Measurements from ENCODE around the gene RELN.
"Not testable (repeated sequence)": the region's sequence is repeated elsewhere in the genome, so short reads cannot be mapped to it uniquely, and the experiment has no call there.

Gene RELN

GRCh38 chr7:103940382-103941268 is 48.8 kb downstream of the RELN start:
- DNase-seq, result no peak

DNA sequence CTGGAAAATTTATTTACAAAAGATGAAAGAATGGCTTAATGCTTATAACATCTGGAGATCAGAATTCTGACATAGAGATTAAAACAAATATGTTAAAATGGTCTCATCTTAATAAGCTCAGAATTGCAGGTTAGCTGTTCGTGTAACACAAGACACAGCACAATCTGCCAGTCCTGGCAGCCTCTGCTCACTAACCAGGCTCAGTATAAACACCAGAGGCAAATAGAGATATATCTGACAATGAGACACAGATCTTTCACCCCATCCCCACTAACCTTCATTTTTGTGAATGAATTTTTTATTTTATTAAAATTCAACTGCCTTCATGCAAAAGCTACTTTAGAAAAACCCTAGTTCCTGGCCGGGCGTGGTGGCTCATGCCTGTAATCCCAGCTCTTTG is 51.8 kb downstream of the RELN start:
- no peak for DNase-seq

GRCh38 chr7:103936558-103936957 is 52.9 kb downstream of the RELN start:
- no peak for DNase-seq

GRCh38 chr7:103934508-103934907 is 55.0 kb downstream of the RELN start:
- no peak for DNase-seq

GRCh38 chr7:103932389-103932788 is 57.1 kb downstream of the RELN start:
- no peak for DNase-seq

- DNase-seq, result no peak
Measured at GRCh38 chr7:103929901-103930311, 59.6 kb downstream of the RELN start.

DNA sequence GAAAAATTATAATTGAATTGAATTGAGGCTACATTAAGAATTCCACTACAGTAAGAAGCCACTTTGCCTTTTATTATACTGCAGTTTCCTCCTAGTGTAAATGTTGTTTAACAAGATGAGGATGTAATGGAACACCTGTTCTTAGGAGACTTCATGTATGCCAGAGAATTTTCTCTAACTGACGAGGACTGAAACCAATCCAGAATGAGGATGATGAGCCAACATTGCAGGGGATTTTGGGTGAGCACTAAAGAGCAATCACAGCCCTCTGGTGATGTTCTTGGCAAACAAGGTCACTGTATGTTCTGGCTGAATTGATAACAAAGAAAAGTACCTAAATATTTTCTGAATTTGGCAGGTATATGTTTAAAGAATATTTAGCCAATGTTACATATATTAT is 60.9 kb downstream of the RELN start:
- DNase-seq, result no peak

DNA sequence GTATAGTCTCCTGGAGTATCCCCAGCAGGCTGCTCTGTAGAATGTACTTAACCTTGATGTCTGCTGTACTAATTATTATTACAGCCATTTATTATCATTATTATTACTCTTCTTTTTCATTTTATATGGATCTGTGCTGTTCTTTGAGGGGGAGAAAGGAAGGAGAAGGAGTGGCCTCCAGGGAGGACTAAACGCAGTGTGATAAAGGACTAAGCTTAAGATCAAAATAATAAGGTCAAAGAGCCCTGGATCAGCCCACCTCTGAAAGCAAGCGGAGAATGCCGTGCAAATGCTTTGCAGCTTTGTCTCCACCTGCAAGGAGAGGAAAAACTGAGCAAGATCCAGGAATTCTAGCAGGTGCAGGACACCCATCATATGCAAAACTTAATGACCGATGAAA is 65.3 kb downstream of the RELN start:
- no peak for DNase-seq

DNA sequence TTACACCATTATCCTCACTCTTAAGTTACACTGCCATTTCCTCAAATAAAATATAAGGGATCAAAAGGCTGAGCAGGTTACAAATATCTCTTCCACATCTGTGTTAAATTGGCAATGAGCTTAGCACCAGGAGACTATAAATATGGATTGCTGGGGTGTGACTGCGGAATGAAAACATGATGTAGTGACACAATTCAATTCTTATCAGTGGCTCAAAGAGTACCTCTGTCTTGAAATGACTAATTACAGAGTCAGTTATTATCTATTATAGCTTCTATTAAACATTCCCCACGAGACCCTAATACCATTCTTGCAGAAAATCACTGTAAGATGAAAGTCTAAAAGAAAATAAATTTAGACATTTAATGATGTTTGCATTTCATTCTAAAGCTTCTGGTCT is 67.1 kb downstream of the RELN start:
- DNase-seq, result no peak

DNA sequence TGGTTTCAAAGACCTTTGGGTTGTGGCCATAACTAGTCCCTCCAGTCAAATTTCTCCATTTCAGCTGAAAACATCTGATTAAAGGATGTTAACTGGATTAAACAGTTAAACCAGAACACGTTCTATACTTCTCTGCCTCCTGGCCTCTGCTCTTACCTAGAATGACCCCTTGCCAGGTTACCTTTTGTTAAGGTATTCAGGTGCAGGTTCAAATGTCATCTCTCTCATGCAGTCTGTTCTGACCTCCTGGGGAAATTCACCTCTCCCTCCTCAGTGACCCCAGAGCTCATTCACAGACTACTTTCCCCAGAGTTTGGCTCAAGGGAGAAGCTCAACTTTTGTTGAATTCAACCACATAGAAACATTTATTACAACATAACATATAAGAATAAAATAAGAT is 67.8 kb downstream of the RELN start:
- DNase-seq, result no peak

DNA sequence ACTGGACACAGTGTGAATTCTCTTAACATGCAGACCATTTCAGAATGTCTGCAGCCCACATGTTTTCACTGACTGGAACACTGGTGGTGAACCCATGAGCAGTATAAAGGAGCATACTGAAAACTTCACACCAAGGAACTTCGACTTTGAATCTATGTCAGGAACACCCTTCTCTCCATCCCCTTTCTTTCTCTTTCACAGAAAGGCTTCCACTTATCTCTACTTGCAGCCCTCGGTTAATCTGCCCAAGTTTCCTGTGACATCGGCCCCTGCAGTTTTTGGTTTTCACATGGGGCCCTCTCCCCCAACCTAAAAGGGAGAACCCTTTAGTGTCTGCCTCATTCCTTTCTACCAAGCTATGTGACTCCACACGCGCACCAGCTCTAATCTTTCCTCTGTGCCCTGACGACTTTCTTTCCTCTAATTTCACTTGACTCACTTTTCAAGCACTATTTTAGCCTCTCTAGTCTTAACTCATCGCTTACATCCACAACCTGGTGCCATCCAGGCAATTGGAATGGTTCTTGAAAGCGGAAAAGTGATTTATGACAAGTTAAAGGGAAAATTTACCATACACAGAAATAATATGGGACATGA is 70.1 kb downstream of the RELN start:
- no peak for DNase-seq

GRCh38 chr7:103918631-103919271 is 70.7 kb downstream of the RELN start:
- no peak for DNase-seq

- DNase-seq, result no peak
Measured at GRCh38 chr7:103915680-103916357, 73.6 kb downstream of the RELN start.

- no peak for DNase-seq
Measured at GRCh38 chr7:103914147-103914899, 75.1 kb downstream of the RELN start.

DNA sequence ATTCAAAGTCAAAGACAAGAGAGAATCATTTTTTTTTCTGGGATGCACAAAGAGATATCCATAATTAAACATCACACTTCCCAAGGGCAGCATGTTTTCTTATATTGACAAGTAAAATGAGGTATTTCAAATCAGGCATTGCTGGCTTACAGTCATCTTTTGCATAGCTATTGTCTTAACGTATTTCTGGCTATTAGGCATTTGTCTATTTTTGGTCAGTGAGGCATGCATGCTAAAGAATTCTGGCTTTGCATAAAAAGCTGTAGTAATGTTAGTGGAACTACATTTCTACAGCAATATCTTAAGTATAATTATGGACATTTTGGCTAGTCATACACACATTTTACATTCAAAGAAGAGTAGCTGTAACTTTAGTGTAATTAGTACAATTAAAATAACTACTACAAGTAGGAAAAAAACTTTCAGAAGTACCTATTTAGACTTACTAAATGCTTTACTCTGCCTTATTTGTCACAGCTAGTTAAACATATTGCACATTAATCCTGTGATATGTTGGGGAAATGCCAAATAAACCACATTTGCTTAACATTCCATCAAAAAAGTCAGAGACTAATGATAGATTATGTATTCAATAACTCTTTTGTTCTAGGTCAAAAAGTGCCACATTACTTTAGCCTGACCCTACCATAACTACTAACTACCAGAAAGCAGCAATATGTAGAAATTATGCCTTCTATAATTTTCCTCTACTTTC is 76.4 kb downstream of the RELN start:
- DNase-seq, result no peak

DNA sequence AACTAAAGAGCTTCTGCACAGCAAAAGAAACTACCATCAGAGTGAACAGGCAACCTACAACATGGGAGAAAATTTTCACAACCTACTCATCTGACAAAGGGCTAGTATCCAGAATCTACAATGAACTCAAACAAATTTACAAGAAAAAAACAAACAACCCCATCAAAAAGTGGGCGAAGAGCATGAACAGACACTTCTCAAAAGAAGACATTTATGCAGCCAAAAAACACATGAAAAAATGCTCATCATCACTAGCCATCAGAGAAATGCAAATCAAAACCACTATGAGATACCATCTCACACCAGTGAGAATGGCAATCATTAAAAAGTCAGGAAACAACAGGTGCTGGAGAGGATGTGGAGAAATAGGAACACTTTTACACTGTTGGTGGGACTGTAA is 78.4 kb downstream of the RELN start:
- not testable (repeated sequence) for DNase-seq

- no peak for DNase-seq
Measured at GRCh38 chr7:103905997-103906396, 83.5 kb downstream of the RELN start.

GRCh38 chr7:103902917-103903316 is 86.5 kb downstream of the RELN start:
- no peak for DNase-seq

DNA sequence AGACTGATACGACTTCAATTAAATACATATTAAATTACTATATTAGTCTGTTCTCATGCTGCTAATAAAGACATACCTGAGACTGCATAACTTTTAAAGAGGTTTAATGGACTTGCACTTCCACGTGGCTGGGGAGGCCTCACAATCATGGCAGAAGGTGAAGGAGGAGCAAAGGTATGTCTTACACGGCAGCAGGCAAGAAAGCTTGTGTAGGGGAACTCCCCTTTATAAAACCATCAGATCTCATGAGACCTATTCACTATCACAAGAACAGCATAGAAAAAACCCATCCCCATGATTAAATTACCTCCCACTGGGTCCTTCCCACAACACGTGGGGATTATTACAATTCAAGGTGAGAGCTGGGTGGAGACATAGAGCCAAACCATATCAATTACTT is 92.6 kb downstream of the RELN start:
- not testable (repeated sequence) for DNase-seq

DNA sequence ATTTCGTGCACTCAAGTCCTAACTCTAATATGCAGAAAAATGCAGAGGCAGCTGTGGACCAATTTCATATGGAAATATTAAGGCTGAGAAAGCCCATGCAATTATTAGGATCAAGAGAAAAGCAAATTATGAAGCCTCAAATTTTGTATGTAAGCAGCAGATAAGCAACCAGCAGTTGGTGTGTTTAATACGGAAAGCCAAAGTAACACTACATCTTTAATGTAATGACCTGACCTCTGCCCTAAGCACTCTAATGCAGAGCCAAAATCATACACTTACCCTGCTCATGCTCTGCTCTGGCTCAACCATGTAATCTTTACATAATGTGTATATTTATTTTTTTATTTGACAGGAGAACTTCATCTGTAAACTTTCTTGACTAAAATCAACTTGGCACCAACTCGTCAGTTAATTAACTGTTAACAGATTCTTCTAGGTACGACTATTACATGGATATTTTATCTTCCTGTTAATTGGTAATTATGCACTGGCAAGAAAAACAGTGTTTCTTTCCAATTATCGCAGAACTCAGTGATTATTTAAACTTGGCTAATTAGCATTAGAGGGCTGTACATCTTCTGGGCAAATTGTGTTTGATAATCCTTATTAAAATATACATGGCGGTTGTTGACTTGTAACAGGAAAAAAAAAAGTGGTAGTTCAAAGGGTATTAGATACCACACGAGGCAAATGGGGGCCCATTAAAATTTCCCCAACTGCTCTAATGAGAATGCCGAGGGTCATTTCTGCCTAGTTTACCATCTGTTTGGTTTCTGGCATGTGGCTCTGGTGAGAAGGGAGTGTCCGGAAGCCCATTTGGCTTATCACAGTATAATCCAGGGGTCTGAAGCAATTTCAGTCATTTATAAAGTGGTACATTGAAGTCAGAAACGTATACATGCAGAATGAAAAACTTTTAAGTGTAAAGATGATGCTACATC is 94.5 kb downstream of the RELN start:
- no peak for DNase-seq

DNA sequence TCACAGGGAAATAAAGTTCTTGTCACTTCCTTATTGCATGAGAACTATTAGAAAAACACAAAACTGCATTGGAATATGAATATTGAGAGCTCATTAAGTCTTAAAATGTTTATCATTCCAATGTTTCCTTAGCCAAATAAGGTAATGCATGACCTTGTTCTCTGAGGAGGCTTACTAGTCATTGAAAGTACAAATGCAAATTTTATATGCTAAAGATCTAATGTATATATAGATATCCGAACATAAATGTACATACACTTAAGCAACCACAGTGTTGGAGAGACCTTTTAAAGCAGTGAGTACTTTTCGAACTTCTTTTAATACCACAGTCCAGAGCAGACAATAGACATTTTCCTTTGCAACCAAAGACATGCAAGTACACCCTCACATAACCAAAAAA is 96.1 kb downstream of the RELN start:
- no peak for DNase-seq

Data from stimulated activated CD4-positive, alpha-beta T cell treated with anti-CD3 and anti-CD28 coated beads, Interleukin-4, amount 100 ng/mL, for 1 hour (primary cell).